GM21423 (cell line): ENCODE measurements around the gene POMC.
"Not testable (repeated sequence)": the region's sequence is repeated elsewhere in the genome, so short reads cannot be mapped to it uniquely, and the experiment has no call there.

ENCODE experiments used
- ATAC-seq: cut with Tn5 transposase; IDR thresholded peaks from one replicate; pipeline ENCODE4 v1.9.1; 2021; ENCODE audit warnings: mild to moderate bottlenecking, moderate library complexity; ENCODE audit not compliant: unreplicated experiment

Gene POMC

GRCh38 chr2:25168256-25169072 lies at the start of gene POMC:
TSS of gene POMC (minus strand) at chr2:25168580. CDS start at chr2:25164772, 3,808 bp downstream.
- no peak for ATAC-seq

GRCh38 chr2:25218100-25218499 lies 49.7 kb upstream of the POMC start:
- no peak for ATAC-seq

- ATAC-seq: peak; percentile 71
These were observed 47.7 kb upstream of the POMC start for GRCh38 chr2:25215948-25216679.

- no peak for ATAC-seq
These were observed 46.9 kb upstream of the POMC start for GRCh38 chr2:25215232-25215631.

GRCh38 chr2:25213229-25213628 lies 44.8 kb upstream of the POMC start:
- ATAC-seq: no peak

GRCh38 chr2:25210923-25211322 lies 42.5 kb upstream of the POMC start:
- not testable (repeated sequence) for ATAC-seq

- ATAC-seq: no peak
These were observed 38.7 kb upstream of the POMC start for GRCh38 chr2:25207078-25207545.

GRCh38 chr2:25204190-25204838 lies 35.9 kb upstream of the POMC start:
- ATAC-seq: no peak

- no peak for ATAC-seq
These were observed 33.9 kb upstream of the POMC start for GRCh38 chr2:25202275-25202674.

- ATAC-seq: no peak
These were observed 33.4 kb upstream of the POMC start for GRCh38 chr2:25201794-25202193.

- no peak for ATAC-seq
These were observed 32.9 kb upstream of the POMC start for GRCh38 chr2:25201265-25201664.

GRCh38 chr2:25198576-25198975 lies 30.2 kb upstream of the POMC start:
- ATAC-seq: no peak

- ATAC-seq: no peak
These were observed 29.8 kb upstream of the POMC start for GRCh38 chr2:25198209-25198525.

- no peak for ATAC-seq
These were observed 29.2 kb upstream of the POMC start for GRCh38 chr2:25197336-25198208.

GRCh38 chr2:25194576-25195122 lies 26.3 kb upstream of the POMC start:
- ATAC-seq: no peak

GRCh38 chr2:25190536-25190935 lies 22.2 kb upstream of the POMC start:
- ATAC-seq: no peak

- ATAC-seq: no peak
These were observed 20.0 kb upstream of the POMC start for GRCh38 chr2:25188405-25188804.

GRCh38 chr2:25187729-25188350 lies 19.5 kb upstream of the POMC start:
- ATAC-seq: no peak

- ATAC-seq: no peak
These were observed 15.9 kb upstream of the POMC start for GRCh38 chr2:25184254-25184653.

- ATAC-seq: no peak
These were observed 10.6 kb upstream of the POMC start for GRCh38 chr2:25178976-25179375.
